HG02943 (cell line): ENCODE measurements around the gene CHST6.
"Not testable (repeated sequence)": the region's sequence is repeated elsewhere in the genome, so short reads cannot be mapped to it uniquely, and the experiment has no call there.

Source experiments
- ATAC-seq: cut with Tn5 transposase; IDR thresholded peaks from one replicate; pipeline ENCODE4 v1.9.1; 2021; ENCODE audit warnings: mild to moderate bottlenecking, low read depth, moderate library complexity; ENCODE audit not compliant: unreplicated experiment

Gene CHST6

GRCh38 chr16:75477680-75478473, 17.4 kb downstream of the CHST6 start:
- no peak for ATAC-seq

DNA sequence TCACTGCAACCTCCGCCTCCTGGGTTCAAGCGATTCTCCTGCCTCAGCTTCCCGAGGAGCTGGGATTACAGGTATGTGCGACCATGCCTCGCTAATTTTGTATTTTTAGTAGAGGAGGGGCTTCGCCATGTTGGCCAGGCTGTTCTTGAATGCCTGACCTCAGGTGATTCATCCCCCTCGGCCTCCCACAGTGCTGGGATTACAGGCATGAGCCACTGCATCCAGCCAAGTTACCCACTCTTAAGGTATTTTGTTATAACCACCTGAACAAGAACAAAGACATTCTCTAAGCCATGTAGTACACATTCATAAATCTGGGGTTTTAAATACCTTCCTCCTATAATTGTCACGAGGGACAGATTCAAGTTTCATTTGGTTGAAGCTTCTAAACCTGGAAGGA, 18.4 kb downstream of the CHST6 start:
- no peak for ATAC-seq

- no peak for ATAC-seq
These were observed 19.8 kb downstream of the CHST6 start for GRCh38 chr16:75475420-75475847.

GRCh38 chr16:75472908-75473877, 22.0 kb downstream of the CHST6 start:
- ATAC-seq, result no peak

DNA sequence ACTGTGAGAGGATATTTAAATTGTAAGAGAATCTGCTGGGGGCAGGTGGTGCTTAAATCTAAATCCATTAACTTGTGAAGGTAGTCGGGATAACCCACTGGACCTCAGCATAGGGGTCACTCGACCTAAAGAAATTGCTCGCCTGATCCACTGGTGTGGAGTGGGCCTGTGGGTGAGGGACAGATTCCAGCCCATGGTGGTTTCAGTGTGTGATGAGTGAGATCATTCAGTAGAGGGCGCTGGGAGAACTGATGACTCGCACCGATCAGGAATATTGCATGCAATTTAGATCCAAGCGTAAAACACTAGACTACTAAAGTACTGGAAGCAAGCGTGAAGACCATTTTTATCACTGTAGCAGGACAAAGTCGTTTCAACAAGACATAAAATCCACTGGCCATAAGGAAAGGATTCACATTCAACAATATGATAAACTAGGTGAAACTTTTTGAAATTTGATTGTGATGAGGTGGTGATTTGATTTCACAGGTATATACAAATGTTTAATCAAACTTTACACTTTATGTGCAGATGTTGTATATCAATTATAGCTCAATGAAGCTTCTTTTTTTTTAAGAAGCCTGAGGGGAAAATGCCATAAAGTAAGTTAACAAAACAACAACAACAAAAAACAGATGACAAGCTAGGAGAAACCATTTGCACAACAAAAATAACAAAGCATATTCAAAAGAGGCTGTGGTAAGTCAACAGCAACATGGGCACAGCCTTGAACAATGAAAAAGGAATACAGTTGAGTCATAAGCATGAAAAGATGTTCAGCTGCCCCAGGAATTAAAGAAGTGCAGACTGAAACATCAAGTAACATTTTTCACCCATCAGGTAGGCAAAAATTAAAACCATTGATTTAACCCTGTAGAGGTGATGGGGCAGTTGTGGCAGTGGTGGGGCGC, 23.3 kb downstream of the CHST6 start:
- ATAC-seq, result no peak

- no peak for ATAC-seq
These were observed 28.5 kb downstream of the CHST6 start for GRCh38 chr16:75466760-75467159.

GRCh38 chr16:75464122-75464918, 30.9 kb downstream of the CHST6 start, which contains the start of gene TMEM170A:
TSS of gene TMEM170A (minus strand) at chr16:75464689. CDS start at chr16:75464600, 89 bp downstream.
- peak; percentile 94 for ATAC-seq

GRCh38 chr16:75463389-75464121, 31.7 kb downstream of the CHST6 start:
- ATAC-seq, result peak; percentile 16

DNA sequence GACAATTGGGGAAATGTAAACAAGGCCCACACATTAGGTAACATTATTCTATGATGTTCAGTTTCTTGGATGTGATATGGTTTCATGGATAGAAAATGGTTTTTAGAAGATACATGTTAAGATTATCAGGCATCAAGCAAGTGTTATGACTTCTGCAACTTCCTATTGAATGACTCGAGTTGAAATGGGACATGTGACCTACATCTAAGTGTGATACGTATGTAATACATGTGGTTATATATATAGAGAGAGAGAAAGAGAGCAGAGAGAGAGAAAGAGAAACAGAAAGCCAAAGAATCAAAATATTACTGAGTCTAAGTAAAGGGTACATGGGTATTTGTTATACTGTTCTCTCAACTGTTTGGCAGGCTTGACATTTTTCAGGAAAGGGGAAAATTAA, 32.4 kb downstream of the CHST6 start:
- no peak for ATAC-seq

DNA sequence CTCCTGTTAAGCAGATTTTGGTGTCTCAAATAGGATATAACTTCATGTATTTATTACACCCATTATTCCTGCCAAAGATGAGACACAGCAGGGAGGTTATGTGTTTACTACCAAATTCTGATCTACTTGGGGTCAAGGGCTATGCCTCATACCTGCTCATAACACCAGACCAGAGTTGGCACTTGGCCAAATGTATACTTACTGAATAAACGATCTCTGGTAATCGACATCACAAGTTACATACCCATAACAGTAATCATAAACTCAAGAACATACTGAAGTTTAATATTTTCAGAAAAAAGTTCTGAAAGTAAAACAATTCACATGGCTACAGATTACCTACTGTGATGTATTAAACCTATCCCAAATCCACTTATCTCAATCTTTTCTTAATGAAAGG, 33.7 kb downstream of the CHST6 start:
- no peak for ATAC-seq

GRCh38 chr16:75460446-75460845, 34.8 kb downstream of the CHST6 start:
- no peak for ATAC-seq

DNA sequence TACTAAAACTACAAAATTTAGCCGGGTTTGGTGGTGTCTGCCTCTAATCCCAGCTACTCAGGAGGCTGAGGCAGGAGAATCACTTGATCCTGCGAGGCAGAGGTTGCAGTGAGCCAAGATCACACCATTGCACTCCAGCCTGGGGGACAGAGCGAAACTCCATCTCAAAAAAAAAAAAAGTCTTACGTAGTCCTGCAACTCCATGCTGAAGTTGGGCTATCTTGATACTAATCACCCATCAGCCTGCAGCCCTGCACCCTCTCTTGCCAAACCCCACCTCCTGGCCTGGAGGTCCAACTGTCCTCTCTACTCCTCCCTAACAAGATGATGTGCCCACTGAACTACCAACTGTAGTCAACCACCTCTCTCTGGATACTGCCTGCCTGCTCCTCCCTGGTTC, 35.5 kb downstream of the CHST6 start:
- ATAC-seq, result no peak

DNA sequence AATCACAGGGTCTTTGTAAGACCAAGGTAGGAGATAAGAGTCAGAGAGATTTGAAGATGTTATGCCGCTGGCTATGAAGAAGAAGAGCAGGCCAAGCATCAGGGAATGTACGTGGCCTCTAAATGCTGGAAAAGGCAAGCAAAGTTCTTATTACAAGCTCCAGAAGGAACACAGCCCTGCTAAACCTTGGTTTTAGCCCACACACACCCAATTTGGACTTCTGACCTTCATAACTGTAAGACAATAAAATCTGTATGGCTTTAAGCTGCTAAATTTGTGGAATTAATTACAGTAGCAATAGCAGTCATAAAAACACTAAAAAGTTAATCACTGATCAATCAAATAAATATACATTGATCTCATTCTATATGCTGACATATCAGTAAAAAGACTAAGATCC, 36.8 kb downstream of the CHST6 start:
- no peak for ATAC-seq

DNA sequence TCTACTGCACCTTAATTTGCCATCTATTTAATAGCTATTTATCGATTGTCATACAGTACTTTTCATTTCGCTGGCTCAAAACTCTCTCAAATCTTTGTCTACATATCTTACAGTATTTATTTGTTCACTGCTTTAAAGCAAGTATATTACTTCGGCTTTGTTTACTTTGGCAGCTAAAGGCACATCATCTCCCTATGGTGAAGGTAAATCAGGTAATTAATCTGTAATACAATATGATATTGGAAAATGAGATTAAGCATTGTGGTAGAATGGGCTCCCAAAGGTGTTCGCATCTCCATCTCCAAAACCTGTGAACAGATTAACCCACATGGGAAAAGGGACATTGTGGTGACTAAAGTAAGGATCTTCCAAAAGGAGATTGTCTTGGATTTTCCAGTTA, 37.2 kb downstream of the CHST6 start:
- no peak for ATAC-seq

GRCh38 chr16:75457485-75458021, 37.7 kb downstream of the CHST6 start:
- ATAC-seq, result no peak

- no peak for ATAC-seq
These were observed 38.3 kb downstream of the CHST6 start for GRCh38 chr16:75456971-75457370.

DNA sequence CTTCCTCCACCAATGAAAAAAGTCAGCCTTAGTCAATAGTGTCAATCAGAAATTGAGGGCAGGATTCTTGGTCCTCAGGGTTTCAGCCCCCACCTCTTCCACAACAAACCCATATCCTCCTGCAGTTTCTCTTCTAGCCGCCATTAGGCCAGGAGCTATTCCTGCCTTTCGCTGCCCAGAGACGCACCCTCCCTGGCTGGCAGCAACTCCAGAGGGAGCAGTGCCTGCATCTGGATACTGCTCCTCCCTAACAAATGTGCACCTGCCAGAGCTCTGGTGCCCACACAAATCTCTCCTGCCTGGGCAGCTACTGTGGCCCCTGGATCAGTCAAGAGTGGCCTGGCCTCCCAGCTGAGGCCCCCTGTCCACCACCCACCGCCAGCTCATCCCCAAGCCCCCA, 38.8 kb downstream of the CHST6 start:
- ATAC-seq, result not testable (repeated sequence)

GRCh38 chr16:75455677-75456076, 39.6 kb downstream of the CHST6 start:
- ATAC-seq, result no peak
